MV-4-11 (cell line): ENCODE results near the gene AUTS2.

ENCODE experiments used
- DNase-seq: peaks from one replicate; lab custom pipeline; 2025; lab: John Stamatoyannopoulos, UW

AUTS2 gene

DNA sequence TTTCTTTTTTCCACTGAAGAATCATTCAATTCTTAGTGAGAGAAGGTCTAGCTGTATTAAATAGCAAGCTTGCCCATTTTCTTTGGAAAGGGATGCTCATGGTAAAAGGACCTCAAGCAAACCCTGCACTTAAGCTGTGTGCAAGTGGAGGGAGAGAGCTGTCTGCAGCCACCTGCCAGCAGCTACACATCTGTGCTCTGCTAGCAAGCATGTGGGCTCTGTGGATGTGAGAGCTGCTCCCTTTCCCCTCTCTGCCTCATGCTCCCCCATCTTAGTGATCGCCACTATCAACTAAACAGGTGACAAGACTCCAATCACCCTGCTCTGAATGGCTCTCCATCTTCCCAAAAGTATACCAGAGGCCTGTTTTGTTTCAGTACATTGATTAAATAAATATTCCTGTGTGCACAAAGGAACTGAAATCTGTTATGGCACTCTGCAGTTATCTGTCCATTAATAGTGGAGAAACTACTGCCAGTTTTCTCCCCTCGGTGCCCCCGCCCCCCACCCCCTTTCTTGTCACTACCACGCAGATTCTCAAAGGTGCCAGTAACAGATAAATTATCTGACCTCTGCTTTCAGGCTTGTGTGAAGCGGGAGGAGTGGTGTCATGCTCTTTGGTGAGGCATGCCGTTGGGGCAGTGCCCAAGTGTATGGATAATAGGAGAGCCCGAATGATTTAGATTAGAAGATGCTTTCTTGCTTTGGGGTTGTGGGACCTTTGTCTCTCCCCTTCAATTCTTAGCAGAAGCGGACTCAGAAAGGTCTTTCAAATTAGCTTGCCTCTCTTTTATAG is 26.4 kb downstream of the AUTS2 start:
- DNase-seq = no peak

DNA sequence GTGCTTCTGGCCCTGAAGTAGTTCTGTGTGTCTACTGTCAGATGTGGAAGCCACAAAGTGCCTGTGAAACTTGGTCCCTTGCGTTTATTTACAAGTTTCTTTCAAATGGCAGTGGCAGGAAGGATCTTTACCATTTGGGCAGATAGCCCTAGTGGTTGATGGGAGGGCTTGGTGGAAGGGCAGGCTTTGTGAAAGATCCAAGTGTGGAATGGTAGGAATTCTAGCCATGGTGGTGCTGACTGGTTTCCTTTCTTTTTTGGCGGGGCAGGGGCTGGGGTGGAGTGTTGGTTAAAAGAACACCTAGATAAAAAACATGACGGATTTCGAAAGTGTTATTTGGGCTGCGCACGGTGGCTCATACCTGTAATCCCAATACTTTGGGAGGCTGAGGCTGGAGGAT is 27.0 kb downstream of the AUTS2 start:
- no peak for DNase-seq

DNA sequence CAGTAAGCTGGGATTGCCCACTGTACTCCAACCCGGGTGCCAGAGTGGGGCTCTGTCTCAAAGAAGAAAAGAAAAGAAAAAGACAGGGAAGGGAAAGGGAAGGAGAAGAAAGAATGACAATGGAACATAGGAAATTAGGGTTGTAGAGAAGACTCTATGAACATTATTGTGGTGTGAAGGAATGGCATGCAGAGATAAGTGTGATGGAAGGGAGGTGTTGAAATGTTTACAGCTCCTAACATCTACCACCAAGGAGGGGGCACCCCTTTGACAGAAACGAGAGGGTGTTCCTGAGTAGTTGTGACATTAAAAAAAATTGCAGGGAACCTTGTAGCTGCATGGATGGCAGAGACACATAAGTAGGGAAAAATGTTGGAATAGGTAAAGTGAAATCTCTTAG is 27.5 kb downstream of the AUTS2 start:
- no peak for DNase-seq

DNA sequence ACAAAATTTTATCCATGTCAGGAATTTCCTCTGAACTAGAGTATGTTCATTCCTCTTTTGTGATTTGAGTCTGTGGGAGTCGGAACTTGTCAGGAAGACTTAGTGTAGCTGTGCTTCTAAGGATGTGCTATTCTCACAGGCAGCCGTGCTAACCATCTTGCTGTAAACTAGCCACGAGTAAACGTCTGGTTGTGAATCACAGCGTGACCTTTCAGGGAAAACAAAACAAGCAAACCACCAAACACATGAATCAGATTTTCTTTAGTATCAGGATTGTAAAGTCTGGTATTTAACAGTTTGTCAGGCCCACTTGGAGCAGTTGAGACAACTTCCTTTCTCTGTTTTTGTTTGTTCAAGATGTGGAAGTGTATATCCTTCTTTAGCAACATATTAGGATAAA is 32.0 kb downstream of the AUTS2 start:
- DNase-seq = no peak

DNA sequence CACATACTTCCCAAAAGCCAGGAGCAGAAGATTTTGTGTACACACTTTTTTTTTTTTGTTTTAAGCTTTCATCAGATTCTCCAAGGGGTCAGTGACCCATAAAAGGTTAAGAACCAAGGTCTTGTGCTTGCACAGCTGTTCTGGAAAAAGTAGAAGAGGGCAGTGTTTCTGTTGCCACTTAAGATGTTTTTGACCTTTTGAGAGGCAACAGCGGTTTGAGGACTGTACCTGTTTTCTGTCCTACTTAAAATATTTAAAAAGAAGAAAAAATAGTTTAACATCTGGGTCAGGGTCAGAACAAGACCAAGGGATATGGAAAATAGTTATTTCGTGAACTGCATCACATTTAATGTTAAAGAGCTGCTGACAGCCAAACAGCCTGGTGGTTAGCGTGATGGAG is 32.9 kb downstream of the AUTS2 start:
- DNase-seq = no peak

DNA sequence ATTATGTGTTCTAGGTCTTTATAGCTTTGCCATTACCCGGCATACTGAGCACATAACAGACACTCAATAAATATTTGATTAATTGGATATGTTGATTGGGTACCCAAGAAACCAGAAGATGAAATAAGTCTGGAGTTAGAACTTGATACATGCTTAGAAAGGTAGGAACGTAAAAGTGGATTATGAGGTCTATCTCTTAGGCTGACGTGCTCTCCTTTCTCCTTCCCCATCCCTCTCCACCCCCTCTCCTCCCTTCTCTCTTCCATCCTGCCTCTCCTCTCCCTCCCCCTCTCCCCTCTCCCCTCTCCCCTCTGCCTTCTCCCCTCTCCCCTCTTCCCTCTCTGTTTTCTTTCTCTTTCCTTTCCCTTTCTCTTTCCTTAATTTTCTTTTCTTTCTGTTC is 34.0 kb downstream of the AUTS2 start:
- DNase-seq = no peak

DNA sequence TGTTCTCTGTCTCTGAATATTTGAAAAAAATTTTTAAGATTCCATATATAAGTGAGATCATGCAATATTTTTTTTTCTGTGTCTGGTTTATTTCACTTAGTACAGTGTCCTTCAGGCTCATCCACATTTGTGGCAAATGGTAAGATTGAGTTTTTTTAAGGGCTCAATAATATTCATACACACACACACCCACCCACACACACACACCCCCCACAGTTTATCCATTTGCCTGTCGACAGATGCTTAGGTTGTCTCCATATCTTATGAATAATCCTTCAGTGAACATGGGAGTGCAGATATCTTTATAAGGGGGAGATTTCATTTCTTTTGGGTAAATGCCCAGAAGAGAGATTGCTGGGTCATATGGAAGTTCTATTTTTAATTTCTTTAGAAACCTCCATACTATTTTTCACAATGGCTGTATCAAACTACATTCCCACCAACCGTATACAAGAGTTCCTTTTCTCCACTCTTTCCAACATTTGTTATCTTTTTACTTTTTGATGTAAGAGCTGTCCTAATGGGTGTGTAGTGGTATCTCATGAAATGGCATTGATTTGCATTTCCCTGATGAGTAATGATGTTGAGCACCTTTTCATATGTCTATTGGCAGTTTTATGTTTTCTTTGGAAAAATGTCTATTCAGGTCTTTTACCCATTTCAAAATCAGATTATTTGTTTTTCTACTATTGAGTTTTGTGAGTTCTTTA is 35.0 kb downstream of the AUTS2 start:
- no peak for DNase-seq

DNA sequence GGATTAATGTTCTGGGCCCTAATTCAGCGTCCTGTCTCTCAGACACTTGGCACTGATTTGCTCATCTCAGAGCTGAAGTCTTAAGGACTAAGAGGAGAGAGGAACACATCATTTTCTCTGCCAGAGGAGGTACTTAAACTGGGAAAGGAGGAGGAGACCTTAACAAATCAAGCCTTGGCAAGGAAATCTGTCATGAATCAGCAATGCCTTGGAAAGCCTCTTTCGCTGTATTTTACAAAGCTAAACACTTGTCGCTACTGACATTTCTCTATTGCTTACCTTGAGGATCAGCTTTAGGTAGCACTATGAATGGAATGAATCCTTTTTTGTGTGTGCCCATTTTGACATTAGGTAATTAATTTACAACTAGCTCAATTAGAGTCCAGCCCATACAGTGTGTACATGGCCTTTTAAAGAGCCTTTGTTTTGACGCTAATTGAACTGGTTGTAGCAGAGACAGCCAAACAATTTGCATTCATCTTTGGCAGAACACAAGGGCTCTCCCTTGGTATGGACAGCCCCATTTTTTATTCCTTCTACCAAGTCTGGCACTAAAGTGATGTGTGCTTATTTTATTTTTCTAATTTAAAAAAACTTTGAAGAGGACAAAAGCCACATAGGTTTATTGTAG is 37.4 kb downstream of the AUTS2 start:
- DNase-seq = no peak

DNA sequence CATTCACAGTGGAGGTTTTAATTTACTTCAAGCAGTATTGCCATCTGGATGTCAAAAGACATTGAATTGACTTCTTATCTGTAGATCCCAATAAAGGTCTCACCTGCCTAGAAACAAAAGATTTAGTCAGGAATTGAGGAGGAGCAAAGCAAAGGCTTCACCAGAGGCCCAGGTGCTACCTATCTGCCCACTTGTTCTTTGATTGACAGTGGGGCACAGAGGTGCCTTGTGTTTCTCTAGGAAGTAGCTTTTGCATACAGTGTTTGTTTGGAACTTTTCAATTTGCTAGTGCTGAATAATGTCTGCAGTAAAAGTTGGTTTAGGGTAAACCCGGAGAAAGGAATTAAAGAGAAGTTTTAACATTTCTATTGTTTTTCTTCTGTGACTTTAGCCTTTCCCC is 40.4 kb downstream of the AUTS2 start:
- no peak for DNase-seq

DNA sequence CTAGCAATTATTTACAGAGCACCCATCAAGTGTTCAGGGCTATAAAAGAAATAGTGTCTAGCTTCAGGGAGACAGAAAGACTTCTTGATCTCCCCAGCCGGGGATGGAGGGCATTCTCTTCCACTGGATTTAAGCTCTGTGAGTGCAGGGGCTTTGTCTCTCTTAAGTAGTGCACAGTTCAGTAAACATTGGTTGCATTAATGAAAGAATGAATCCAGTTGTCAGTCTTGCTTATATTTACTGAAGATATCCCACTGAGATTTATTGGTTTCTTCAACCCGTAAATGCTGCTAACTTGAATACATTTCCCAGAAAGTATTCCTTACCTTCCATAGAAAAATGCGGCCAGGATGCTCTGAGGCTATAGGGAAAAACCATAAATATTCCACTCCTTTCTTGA is 41.9 kb downstream of the AUTS2 start:
- DNase-seq = no peak

DNA sequence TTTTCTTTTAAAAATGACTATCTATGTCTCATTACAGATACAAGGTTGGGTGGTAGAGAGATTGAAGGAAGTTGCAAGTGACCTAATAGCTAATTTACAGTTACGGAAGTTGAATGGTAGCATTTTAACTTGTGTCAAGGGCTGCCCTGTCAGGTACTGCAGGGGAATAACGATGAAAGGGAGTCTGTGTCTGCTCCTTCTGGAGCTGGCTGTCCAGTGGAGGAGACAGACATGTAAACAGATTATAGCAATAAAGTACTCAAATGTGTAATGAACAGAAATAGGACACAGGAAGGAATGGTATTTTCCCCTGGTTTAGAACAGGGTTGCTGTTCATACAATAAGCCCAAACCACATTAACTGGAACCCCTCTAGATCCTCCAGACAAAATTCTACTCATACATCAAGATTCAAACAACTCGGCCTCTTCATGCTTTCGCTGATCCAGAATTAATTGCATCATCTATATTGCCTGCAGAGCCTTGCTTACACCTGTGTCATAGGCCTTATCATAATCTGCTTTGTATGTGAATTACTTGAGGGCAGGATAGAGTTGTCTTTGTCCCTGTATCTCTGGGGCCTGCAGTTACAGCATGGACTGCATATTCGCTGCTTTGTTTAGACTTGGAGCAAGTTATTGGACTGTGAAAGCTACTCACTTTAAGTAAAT is 42.8 kb downstream of the AUTS2 start:
- DNase-seq = no peak

DNA sequence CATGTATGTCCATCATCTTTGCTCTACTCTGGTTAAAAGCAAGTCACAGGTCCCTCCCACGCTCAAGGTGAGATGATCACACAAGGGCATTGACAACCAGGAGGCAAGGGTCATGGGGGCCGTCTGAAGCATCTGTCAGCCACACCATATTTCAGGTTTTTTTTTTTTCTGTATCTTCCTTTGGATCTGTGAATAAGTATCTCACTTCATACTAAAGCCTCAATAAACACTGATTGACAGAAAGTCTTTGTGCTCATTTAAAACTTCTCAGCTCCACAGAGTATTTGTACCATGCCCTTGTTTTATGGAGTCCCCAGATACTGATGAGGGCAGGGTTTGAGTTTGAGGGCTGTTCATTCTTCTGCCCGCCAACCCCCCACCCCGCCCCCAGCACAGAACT is 45.0 kb downstream of the AUTS2 start:
- no peak for DNase-seq

DNA sequence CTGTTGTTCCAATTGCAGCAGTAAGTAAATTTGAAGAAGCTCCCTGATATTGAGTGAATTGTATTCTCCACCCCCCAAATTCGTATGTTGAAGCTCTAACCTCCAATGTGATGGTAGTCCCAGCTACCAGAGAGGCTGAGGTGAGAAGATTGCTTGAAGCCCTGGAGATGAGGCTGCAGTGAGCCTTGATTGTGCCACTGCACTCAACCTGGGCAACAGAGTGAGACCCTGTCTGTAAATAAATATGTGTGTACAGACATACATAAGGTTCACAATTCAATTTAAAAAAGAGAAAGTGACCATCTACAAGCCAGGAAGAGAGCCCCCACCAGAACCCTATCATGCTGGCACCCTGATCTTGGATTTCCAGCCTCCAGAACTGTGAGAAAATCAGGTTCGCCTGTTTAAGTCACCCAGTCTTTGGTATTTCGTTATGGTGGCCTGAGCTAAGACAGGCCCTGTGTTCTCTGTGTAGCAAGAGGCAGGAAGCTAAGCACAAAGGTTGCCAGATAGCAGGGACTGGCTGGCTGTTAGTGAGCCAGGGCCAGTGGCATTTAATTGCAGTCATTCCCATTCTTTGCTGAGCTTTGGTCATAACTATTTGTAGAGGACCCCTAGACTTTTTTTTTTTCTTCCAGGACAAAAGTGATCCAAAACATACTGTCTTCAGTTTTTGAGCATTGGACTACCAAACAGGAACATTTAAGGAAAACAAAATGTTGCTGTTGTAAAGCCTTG is 45.6 kb downstream of the AUTS2 start:
- no peak for DNase-seq

DNA sequence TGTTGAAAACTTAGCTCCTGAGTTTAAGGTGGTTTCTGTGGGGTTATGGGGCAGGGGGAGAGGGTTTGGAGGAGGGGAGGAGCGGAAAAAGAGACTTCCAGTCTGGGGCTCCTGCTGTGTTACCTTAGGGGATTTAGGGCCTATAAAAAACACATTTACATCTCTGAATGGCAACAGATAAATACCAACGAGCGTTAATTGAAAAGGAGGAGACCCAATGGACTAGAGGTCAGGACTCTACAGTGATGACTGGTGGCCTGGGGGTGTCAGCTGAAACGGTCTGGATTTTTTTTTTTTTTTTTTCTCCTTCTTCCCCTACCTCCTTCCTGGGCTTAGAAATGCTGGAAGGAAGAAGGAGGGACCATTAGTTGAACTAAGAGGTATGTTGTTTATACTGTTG is 47.4 kb downstream of the AUTS2 start:
- no peak for DNase-seq

DNA sequence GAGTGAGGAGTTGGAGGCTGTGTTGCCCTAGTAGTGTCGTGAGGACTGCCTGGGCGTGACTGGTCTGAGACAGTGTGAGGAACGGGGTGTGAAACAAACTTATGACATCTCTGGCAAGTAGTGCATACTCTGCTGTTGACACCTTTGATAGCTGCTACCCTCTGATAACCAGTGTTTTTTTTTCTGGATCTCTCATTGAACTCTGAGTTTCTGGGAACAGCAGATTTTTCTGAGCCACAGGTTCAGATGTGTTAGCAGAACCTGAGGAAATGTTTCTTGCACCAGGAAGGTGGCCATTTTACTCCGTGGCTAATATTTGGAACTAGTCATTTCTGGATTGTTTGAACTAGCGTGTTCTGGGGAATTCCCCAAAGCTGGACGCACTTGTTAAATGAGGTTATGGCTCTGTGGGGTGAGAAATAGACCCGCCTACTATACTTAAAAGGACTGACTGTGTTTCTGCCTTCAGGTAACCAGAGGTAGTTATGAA is 52.9 kb downstream of the AUTS2 start:
- no peak for DNase-seq

DNA sequence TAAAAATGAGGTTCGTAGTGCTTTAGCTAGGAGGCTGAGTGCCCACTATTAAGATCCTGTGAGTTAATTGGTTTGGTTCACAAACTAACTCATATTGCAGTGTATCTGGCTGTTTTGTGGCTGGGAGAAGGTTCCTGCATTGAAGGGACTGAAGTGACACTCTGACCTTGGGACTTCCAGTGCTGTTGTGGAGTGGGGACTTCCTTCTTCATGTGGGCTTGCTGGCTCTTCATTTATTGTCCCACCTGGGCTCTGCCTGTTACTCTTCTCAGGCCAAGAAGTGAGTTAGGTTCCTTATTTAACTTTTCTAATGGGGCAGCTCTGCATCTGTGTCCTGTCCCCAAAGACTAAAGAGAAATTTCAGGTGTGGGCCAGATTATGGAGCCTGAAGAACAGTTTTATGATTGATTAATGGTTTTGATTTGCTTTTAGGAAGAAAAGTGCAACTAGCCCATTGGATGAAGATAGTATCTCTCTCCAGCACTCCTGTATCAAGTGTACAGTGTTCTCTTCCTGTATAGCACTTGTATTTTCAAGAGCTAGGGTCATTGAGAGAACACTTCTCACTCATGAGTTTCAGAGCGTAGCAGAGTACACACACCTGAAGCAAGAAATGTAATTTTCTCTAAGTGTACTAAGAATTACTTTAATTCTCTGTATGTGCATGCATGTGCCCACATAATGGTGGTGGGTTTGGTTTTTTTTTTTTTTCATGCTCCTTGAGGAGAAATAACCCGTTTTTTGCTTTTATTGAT is 54.8 kb downstream of the AUTS2 start:
- no peak for DNase-seq

DNA sequence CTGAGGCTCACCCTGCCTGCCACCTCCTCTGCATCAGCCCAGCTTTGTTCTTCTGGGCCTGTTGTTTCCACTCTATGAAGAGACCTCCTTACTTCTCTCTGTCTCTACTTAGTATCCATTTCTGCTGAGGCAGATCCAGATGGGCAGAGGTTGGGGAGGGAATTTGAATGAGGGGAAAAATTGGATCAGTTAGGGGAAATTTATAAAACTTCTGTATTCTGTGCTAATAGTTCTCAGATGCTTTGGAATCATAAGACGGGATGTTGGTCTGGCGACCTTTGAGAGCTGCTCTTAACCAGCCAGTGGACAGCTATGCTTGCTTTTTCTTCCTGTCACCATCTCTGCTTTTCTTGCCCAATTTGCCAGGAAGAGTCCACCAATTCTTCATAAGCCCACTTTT is 55.5 kb downstream of the AUTS2 start:
- DNase-seq = no peak

DNA sequence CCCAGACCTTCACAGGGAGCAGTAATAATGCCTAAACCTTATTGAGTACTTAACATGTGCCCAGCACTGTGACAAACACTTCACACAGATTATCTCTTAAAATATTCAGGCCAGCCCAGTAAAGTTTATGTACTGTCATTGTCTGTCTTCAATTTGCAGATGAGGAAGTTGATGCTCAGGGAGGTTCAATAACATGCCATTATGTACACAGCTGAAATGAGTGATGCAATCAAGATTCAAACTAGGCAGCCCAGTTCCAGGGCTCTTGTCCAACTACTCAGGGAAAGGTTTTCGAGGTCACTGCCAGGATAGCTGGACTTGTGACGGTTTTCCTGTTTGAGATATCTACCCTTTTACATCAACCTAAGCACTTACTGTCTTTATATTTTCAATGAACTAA is 56.1 kb downstream of the AUTS2 start:
- peak; percentile 86 for DNase-seq

DNA sequence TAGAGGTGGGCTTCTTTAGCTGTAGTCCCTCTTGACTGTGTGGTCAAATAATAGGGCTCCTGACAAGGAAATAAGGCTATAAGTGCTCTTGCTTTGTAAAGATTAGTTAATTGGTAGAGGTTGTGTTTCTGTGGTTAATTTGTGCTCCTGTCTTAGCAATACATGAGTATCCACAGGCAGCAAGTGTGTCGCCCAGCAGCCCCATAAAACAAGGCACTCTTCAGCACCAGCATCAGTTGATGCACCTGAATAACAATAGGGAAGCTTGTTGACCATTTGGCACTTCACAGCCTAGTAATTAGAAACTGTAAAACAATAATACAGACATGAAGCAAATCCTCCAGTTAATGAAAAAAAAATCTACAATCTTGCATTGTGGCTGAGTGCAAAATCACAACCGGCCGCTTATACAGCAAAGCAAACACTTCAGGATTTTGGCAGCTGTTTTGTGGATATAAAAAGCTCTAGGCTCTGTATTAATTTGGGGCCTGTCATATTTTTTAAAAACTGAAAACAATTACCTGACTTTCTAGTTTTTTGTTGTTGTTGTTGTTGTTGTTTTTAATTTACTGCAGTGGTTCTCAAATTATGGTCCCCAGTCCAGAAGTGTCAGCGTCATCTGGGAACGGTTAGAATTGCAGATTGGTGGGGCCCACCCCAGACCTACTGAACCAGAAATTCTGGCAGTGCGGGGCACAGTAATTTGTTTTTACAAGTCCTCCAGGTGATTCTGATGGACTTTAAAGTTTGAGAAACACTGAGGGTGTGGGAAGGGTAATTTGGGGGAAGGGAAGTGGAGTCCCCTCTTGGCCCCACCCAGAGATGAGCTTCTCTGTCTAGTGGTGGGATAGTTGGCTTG is 56.8 kb downstream of the AUTS2 start:
- DNase-seq = no peak

DNA sequence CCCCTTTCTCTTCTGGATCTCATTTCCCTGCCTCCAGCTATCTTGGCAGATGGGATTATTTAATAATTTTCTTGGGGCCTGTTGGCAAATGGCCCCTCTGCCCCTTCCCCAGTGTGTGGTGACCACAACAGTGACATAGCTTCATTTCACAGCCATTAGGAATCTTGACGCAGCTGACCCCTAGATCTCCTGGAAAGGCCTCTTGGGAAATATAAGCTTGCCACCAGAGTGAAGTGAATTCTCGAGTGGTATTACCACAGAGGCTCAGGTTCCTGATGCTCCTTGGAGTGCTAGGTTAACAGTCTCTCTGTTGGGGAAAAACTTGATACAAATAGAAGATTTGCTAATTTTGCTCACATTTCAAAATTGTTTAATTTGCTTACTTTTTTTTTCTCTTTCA is 57.8 kb downstream of the AUTS2 start:
- no peak for DNase-seq
